Karpas-422 (cell line): ENCODE data around the gene ARFIP2. TPM values are rescaled to one million over a fixed set of nuclear protein-coding genes. Genes with fewer than 3 reads are reported as not detected.

Source experiments
- DNase-seq: peaks from one replicate; pipeline ENCODE4 v3.0.0-alpha.2; 2015
- H2AFZ ChIP-seq: fragments of 200-600 bp; sonication (generic); 2 replicates; pipeline ENCODE4 v1.6.1; 2014; ENCODE audit warnings: antibody characterized with exemption, low read length, mixed read lengths
- H3K27ac ChIP-seq: fragments of 200-600 bp; sonication (generic); 2 replicates; pipeline ENCODE4 v1.5.1; 2014; ENCODE audit warnings: mild to moderate bottlenecking, low read length, moderate library complexity
- H3K27me3 ChIP-seq: fragments of 200-600 bp; sonication (generic); 2 replicates; pipeline ENCODE4 v1.6.1; 2014; ENCODE audit warnings: low read length, mixed read lengths
- H3K36me3 ChIP-seq: fragments of 200-600 bp; sonication (generic); 2 replicates; pipeline ENCODE4 v1.6.1; 2014; ENCODE audit warnings: low read length, mixed read lengths; ENCODE audit not compliant: insufficient read depth
- H3K4me1 ChIP-seq: fragments of 200-600 bp; sonication (generic); 2 replicates; pipeline ENCODE4 v1.6.1; 2014; ENCODE audit warnings: mild to moderate bottlenecking, low read length, mixed read lengths
- H3K4me2 ChIP-seq: fragments of 200-600 bp; sonication (generic); 2 replicates; pipeline ENCODE4 v1.6.1; 2014; ENCODE audit warnings: low read length, low read depth, mild to moderate bottlenecking; ENCODE audit not compliant: poor library complexity, severe bottlenecking
- H3K4me3 ChIP-seq: fragments of 200-600 bp; sonication (generic); 2 replicates; pipeline ENCODE4 v1.5.1; 2014; ENCODE audit warnings: mild to moderate bottlenecking, antibody characterized with exemption, low read length, mixed read lengths
- H3K79me2 ChIP-seq: fragments of 200-600 bp; sonication (generic); 2 replicates; pipeline ENCODE4 v1.6.1; 2014; ENCODE audit warnings: mild to moderate bottlenecking, low read length, mixed read lengths
- H3K9ac ChIP-seq: fragments of 200-600 bp; sonication (generic); 2 replicates; pipeline ENCODE4 v1.6.0; 2014; ENCODE audit warnings: low read length
- H3K9me2 ChIP-seq: fragments of 200-600 bp; sonication (generic), shearing (Covaris generic); replicated peaks from 2 replicates; pipeline ENCODE4 v1.6.0; 2014; ENCODE audit warnings: mild to moderate bottlenecking, low read length, moderate library complexity; ENCODE audit not compliant: insufficient read depth
- H3K9me3 ChIP-seq: fragments of 300-700, 200-600 bp; sonication (generic); 2 replicates; pipeline ENCODE4 v1.6.1; 2014; ENCODE audit warnings: low read length, mixed read lengths
- H4K20me1 ChIP-seq: fragments of 200-600 bp; sonication (generic); 2 replicates; pipeline ENCODE4 v1.6.1; 2014; ENCODE audit warnings: mild to moderate bottlenecking, antibody characterized with exemption, low read length, low read depth; ENCODE audit not compliant: insufficient read depth
- total RNA-seq: library from RNA; depleted of rRNA; stranded (reverse); fragments of >200 nt; shearing (Covaris generic); gene quantifications from 2 replicates; pipeline ENCODE4 v1.2.3, GENCODE V29; 2014; ENCODE audit warnings: low replicate concordance

The ARFIP2 gene
- total RNA-seq, 1 experiment from 2014 or later: 36.3 TPM

GRCh38 chr11:6469599-6469998, 11.5 kb downstream of the ARFIP2 start:
- H3K9me3 ChIP-seq: no peaks in the 10 kb centered on the region
- 0 out of 2 replicates have a peak overlapping the region, but pooled peaks have one; percentile 21 for H3K9ac ChIP-seq
- no peaks in the 10 kb centered on the region for H3K36me3 ChIP-seq
- no peaks in the 10 kb centered on the region for H3K79me2 ChIP-seq
- no peak for DNase-seq
- no peak overlapping the region for H2AFZ ChIP-seq
- peaks cover 16% of the 10 kb centered on the region for H3K4me1 ChIP-seq
- H4K20me1 ChIP-seq: 0 out of 2 replicates have a peak, but pooled peaks cover 3% of the 10 kb centered on the region
- no peak overlapping the region for H3K4me3 ChIP-seq
- H3K27me3 ChIP-seq: no peaks in the 10 kb centered on the region
- H3K4me2 ChIP-seq: no peak overlapping the region
- no peaks in the 10 kb centered on the region for H3K9me2 ChIP-seq
- H3K27ac ChIP-seq: no peak overlapping the region

DNA sequence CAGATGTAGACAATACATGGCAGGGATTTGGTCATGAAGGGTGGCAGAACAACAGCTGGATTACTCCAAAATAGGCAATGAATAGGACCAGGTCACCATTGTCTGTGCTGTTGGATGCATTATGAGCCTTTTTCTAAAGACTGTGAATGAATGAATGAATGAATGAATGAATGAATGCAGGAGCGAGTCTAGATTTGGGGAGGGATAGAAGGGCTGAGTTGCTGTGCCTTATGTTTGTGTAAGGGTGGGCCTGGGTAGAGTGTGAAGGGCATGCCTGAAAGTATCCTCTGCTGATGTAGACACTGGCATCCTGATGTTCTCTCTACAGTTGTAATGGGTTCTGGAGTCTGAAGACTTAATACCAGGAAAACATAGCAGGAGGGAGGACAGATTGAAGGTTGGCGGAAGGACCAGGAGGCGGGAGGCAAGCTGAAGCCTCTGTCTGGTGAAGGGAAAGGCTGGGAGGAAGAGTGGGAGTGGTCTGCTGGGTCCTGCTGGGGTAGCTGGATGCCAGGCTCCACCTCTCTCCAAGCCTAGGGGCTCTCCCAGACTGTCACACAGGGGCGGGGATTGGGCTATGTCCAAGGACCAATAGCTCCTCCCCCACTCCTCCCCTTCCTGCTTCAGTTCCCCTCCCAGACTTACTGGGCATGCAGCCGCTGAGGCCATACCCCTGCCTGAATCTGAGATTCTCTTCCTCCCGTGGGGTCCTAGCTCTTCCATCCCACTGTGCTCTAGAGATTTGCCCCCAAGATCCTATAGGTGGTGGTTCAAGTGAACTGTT, 12.2 kb downstream of the ARFIP2 start:
- peak; percentile 68 for DNase-seq

GRCh38 chr11:6459099-6459450, 22.1 kb downstream of the ARFIP2 start:
- no peak overlapping the region for H2AFZ ChIP-seq
- H3K9me3 ChIP-seq: no peaks in the 10 kb centered on the region
- DNase-seq: no peak
- no peak overlapping the region for H3K4me3 ChIP-seq
- H4K20me1 ChIP-seq: no peaks in the 10 kb centered on the region
- no peaks in the 10 kb centered on the region for H3K27me3 ChIP-seq
- no peaks in the 10 kb centered on the region for H3K9me2 ChIP-seq
- no peak overlapping the region for H3K27ac ChIP-seq
- H3K79me2 ChIP-seq: no peaks in the 10 kb centered on the region
- H3K4me2 ChIP-seq: no peak overlapping the region
- H3K4me1 ChIP-seq: peaks cover 16% of the 10 kb centered on the region
- H3K9ac ChIP-seq: no peak overlapping the region
- H3K36me3 ChIP-seq: no peaks in the 10 kb centered on the region

More for the DNA sequence above, 12.2 kb downstream of the ARFIP2 start:
- 0 out of 2 replicates have a peak overlapping the region, but pooled peaks have one; percentile 21 for H3K9ac ChIP-seq
- no peaks in the 10 kb centered on the region for H3K9me2 ChIP-seq
- no peaks in the 10 kb centered on the region for H3K79me2 ChIP-seq
- no peak overlapping the region for H3K27ac ChIP-seq
- no peaks in the 10 kb centered on the region for H3K27me3 ChIP-seq
- H4K20me1 ChIP-seq: 0 out of 2 replicates have a peak, but pooled peaks cover 3% of the 10 kb centered on the region
- no peak overlapping the region for H3K4me2 ChIP-seq
- H2AFZ ChIP-seq: no peak overlapping the region
- H3K4me3 ChIP-seq: no peak overlapping the region
- H3K4me1 ChIP-seq: peaks cover 10% of the 10 kb centered on the region
- no peaks in the 10 kb centered on the region for H3K9me3 ChIP-seq
- no peaks in the 10 kb centered on the region for H3K36me3 ChIP-seq

- Histone ChIP-seq H3K27me3 (no peaks in the 10 kb centered on the region), H3K9ac (no peak overlapping the region), H3K4me1 (peaks cover 16% of the 10 kb centered on the region), H3K4me2 (no peak overlapping the region), H3K27ac (no peak overlapping the region), H2AFZ (no peak overlapping the region), H3K4me3 (no peak overlapping the region), H3K36me3 (no peaks in the 10 kb centered on the region), H3K9me2 (no peaks in the 10 kb centered on the region), H3K79me2 (no peaks in the 10 kb centered on the region), H3K9me3 (no peaks in the 10 kb centered on the region), H4K20me1 (no peaks in the 10 kb centered on the region)
- no peak for DNase-seq
Measured at GRCh38 chr11:6458352-6459098, 22.6 kb downstream of the ARFIP2 start.

DNA sequence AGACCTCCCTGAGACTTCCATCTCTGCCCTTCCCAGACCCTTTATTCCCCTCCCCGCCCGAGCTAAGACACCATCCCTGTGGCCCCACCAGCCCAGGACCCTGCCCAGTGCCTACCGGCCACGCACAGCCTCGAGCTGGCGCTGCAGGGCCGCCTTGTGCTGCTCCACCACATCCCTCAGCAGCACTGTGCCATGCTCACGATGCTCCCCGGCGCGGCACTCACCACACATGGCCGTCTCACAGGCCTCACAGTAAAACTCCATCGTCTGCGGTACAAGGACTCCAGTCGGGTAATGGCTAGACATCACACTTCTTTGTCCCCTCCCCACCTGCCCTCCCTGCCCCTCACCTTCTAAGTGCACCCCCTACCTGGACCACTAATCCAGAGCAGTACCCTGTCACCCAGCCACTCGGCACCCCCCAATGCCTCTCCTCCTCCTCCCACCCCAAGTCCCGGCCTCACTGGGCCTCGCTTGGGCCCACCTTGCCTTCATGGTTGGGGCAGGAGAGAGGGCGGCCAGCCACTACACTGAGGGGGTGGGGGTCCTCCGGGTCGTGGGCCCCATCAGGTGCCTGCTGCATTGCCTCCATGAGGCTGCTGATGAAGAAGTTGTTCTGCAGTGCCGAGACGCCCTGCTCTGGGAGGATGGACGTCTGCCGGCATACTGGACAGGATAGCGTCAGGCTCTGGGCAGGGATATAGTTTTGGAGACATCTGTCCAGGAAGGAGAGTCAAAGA, 23.4 kb downstream of the ARFIP2 start:
- no peak for DNase-seq
- Histone ChIP-seq H2AFZ (no peak overlapping the region), H3K9me3 (no peaks in the 10 kb centered on the region), H3K36me3 (no peaks in the 10 kb centered on the region), H3K27ac (no peak overlapping the region), H3K4me2 (no peak overlapping the region), H3K79me2 (no peaks in the 10 kb centered on the region), H3K4me3 (no peak overlapping the region), H3K9me2 (no peaks in the 10 kb centered on the region), H3K9ac (no peak overlapping the region), H3K27me3 (no peaks in the 10 kb centered on the region), H4K20me1 (no peaks in the 10 kb centered on the region), H3K4me1 (peaks cover 16% of the 10 kb centered on the region)

DNA sequence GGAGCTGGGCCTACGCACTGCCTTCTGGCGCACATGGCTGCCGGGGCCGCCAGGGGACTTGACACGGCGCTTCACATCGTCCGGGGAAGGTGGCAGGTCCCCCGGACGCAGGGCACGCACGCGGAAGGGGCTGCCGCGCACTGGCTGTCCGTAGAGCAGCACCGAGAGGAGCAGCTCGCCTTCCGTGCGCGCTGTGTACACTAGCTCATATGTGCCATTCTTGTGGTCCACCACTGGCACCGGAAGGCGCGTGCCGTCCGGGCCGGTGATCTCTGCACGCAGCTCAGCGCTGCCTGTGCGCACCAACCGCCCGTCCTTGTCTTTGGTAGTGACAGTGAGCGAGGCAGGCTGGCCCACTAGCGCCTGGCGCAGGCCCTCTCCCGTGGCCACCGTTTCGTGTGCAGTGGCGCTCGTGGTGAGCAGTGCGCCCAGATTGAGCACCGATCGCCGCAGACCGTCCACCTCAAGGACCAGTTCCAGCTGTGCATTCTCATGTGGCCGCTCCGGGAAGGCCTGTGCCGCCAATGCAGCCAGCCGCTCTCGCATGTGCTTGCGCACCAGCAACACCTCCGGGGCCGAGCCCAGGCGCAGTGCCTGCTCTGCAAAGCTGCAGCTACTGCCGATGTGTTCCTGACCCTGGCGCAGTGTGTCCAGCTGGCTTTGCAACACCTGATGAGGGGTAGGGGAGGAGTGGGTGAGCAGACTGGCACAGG, 24.6 kb downstream of the ARFIP2 start:
- no peaks in the 10 kb centered on the region for H3K36me3 ChIP-seq
- no peak overlapping the region for H3K9ac ChIP-seq

DNA sequence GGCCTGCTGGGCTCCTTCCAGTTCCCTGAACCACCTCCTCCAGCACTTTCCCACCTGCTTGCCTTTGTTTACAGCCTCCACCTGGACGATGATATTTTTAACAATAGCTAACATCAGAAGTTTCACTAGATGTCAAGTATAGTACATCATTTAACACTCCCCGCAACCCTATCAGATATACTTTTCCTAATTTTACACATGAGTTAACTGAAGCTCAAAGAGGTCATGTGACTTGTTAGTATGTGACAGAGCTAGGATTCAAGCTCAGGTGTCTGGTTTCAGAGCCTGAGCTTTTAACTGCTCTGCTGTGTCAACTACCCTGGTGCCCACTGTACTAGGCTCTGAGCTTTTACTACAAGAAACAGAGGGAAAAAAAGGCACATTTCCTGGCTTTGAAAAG, 26.1 kb downstream of the ARFIP2 start:
- H2AFZ ChIP-seq: no peak overlapping the region
- no peaks in the 10 kb centered on the region for H3K36me3 ChIP-seq
- H3K9me3 ChIP-seq: no peaks in the 10 kb centered on the region
- no peaks in the 10 kb centered on the region for H4K20me1 ChIP-seq
- DNase-seq: no peak
- H3K4me1 ChIP-seq: peaks cover 16% of the 10 kb centered on the region
- H3K27ac ChIP-seq: no peak overlapping the region
- no peak overlapping the region for H3K9ac ChIP-seq
- H3K4me3 ChIP-seq: no peak overlapping the region
- H3K79me2 ChIP-seq: no peaks in the 10 kb centered on the region
- no peaks in the 10 kb centered on the region for H3K27me3 ChIP-seq
- no peak overlapping the region for H3K4me2 ChIP-seq
- no peaks in the 10 kb centered on the region for H3K9me2 ChIP-seq

More for the DNA sequence above, 24.6 kb downstream of the ARFIP2 start:
- H3K9me2 ChIP-seq: no peaks in the 10 kb centered on the region
- H4K20me1 ChIP-seq: no peaks in the 10 kb centered on the region
- no peak overlapping the region for H3K4me2 ChIP-seq
- H3K27ac ChIP-seq: no peak overlapping the region
- no peaks in the 10 kb centered on the region for H3K79me2 ChIP-seq
- no peak overlapping the region for H3K4me3 ChIP-seq
- peaks cover 16% of the 10 kb centered on the region for H3K4me1 ChIP-seq
- DNase-seq: no peak
- no peaks in the 10 kb centered on the region for H3K27me3 ChIP-seq
- no peak overlapping the region for H2AFZ ChIP-seq
- no peaks in the 10 kb centered on the region for H3K9me3 ChIP-seq
